ENCODE data around the gene TSEN2.
"Not testable (repeated sequence)": the region's sequence is repeated elsewhere in the genome, so short reads cannot be mapped to it uniquely, and the experiment has no call there.

Gene TSEN2

DNA sequence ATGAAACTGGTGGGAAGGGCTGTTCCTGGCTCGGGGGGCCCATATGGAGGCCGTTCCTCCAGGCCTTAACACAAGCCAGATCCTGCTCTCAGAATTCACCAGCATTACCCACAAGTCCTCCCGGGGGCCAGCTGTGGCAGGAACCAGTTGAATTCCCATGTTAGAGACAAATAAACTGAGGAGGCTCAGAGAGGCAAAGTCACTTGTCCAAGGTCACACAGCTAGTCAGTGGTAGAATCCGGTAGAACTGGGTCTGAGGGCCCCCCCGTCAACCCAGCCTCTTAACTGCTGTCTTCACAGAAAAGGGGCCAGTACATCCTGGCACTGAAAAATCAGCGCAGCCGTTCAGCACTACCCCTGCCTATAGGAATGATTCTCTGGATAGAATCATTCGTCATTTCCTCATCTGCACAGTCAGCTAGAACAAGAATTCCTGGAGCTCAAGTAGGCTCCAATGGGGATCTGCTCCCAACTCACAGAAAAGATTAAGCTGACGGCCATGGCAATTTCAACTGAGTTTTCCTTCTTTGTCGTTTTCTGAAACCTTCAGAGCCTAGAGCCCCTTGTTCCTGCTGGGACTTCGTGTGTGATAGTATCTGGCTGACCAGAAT, 12.2 kb upstream of the TSEN2 start:
- TF ChIP-seq, protein P1, sequence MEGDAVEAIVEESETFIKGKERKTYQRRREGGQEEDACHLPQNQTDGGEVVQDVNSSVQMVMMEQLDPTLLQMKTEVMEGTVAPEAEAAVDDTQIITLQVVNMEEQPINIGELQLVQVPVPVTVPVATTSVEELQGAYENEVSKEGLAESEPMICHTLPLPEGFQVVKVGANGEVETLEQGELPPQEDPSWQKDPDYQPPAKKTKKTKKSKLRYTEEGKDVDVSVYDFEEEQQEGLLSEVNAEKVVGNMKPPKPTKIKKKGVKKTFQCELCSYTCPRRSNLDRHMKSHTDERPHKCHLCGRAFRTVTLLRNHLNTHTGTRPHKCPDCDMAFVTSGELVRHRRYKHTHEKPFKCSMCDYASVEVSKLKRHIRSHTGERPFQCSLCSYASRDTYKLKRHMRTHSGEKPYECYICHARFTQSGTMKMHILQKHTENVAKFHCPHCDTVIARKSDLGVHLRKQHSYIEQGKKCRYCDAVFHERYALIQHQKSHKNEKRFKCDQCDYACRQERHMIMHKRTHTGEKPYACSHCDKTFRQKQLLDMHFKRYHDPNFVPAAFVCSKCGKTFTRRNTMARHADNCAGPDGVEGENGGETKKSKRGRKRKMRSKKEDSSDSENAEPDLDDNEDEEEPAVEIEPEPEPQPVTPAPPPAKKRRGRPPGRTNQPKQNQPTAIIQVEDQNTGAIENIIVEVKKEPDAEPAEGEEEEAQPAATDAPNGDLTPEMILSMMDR (IDR thresholded peaks at IDR 0.05), result no peak
- Histone ChIP-seq H3K27ac (no peak overlapping the region), H3K4me3 (no peak overlapping the region)
- no peak for DNase-seq (ENCODE audit: low spot score)

- no peak for DNase-seq (ENCODE audit: low spot score)
- H3K4me3 ChIP-seq, result no peak overlapping the region
- H3K27ac ChIP-seq, result no peak overlapping the region
- TF ChIP-seq, protein P1 (IDR thresholded peaks at IDR 0.05), result no peak
Measured at GRCh38 chr3:12472796-12473195, 11.5 kb upstream of the TSEN2 start.

DNA sequence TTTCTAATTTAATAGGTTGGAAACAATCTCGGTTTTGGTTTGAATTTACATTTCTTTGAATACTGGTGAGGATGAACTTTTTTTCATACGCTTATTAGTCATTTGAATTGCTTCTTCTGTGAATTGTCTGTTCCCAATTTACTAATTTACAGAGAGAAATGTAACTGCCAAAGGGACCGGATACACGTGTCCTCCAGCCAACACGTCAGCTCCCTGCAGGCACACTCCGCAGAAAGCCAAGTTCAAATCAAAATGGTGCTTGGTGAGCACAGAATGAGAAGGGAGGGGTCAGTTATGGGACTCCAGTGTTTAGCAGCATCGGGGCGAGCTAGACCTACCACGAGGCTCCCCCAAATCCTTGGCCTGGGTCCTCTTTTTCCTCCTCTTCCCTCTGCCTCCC, 10.8 kb upstream of the TSEN2 start:
- TF ChIP-seq, protein P1 (IDR thresholded peaks at IDR 0.05), result no peak
- DNase-seq (ENCODE audit: low spot score), result no peak
- Histone ChIP-seq H3K4me3 (no peak overlapping the region), H3K27ac (no peak overlapping the region)

DNA sequence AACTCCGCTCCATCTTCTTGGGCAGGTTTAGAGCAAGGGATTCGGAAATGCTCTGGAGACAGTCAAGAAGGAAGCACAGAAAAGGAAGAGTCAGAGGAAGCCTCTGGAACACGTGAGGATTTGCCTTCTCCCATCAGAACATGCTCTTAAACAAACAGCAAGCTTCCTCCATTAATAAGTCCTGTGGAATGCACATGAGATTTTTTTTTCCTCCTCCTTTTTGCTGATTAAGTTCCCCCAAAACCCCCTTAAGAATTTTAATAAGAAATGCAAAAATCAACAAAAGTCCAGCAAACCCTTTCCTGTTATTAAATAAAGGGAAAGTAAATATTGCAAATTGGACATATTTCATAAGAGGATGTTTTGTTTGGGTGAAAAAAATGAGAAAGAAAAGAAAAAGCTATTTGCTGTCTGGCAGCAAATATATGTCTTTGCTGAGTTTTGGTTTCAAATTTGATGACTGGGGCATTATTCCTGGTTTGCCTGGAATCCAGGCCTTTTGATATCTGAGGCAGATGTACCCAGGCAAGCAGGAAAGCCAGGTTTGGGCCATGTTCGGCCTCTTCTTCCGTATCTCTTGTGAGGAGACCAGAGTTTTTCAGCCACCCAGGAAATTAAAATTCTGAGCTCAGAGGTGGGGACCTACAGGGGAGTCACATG, 7.9 kb upstream of the TSEN2 start:
- no peak for DNase-seq (ENCODE audit: low spot score)
- TF ChIP-seq, protein P1 (IDR thresholded peaks at IDR 0.05), result no peak
- peak overlapping the region in 1 of 2 donors; percentile 33 for H3K27ac ChIP-seq
- H3K4me3 ChIP-seq, result no peak overlapping the region

DNA sequence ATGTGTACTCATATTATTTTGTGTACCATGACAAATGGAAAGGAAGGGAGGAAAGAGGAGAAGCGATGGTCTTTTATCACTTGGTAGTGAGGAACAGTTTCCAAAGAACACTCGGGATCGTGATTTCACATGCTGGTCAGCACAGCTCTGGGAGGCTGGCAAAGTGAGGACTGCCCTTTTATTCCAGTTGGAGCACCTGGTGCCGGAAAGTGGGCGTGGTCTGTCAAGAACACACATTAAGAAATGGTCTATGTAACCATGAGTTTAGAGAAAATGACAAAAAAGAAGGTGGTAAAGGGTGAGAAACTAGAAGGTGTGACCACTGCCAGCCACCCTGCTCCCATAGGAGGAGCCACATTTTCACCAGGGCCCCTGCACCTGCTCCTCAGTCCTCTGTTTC, 7.0 kb upstream of the TSEN2 start:
- no peak for DNase-seq (ENCODE audit: low spot score)
- no peak overlapping the region for H3K27ac ChIP-seq
- TF ChIP-seq, protein P1 (IDR thresholded peaks at IDR 0.05), result no peak
- no peak overlapping the region for H3K4me3 ChIP-seq

DNA sequence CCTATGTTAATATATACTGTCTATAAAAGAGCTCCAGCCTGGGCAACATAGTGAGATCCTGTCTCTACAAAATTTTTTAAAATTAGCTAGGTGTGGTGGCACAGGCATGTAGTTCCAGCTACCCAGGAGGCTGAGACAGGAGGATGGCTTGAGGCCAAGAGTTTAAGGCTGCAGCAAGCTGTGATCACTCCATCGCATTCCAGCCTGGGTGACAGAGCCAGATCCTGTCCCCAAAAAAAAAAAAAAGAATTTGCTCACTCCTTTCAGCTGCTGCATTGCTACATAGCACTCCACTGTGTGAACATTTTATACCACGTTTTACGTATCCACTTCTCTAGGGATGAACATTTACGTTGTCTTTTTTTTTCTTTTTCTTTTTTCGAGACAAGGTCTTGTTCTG, 6.0 kb upstream of the TSEN2 start:
- no peak overlapping the region for H3K27ac ChIP-seq
- DNase-seq (ENCODE audit: low spot score), result no peak
- TF ChIP-seq, protein P1 (IDR thresholded peaks at IDR 0.05), result no peak
- no peak overlapping the region for H3K4me3 ChIP-seq

DNA sequence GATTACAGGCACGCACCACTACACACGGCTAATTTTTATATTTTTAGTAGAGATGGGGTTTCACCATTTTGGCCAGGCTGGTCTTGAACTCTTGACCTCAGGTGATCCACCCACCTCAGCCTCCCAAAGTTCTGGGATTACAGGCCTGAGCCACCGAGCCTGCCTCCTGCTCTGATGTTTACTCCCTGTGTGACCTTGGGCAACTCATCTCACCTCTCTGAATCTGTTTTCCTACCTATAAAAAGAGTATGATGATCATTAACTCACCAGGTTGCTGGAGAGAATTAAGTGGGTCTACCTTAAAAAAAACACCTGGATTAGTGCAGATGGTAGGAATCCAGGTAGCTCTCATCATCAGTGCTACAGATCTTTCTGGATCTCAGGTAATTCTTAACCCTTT, 5.1 kb upstream of the TSEN2 start:
- H3K4me3 ChIP-seq; H3K27ac ChIP-seq; DNase-seq (ENCODE audit: low spot score): not testable (repeated sequence)

All from coronary artery (tissue), 2 donors.